Superior temporal gyrus (tissue), 1 donor: ENCODE measurements around the gene MAP7.
"Not testable (repeated sequence)": the region's sequence is repeated elsewhere in the genome, so short reads cannot be mapped to it uniquely, and the experiment has no call there.

Source experiments
- DNase-seq: peaks from one replicate; pipeline ENCODE4 v3.0.0-alpha.2; 2016; ENCODE audit errors: extremely low spot score

The MAP7 gene

GRCh38 chr6:136506124-136506799 lies 44.0 kb downstream of the MAP7 start:
- DNase-seq, result no peak

- DNase-seq, result no peak
These were observed 46.8 kb downstream of the MAP7 start for GRCh38 chr6:136503303-136504029.

- DNase-seq, result no peak
These were observed 47.4 kb downstream of the MAP7 start for GRCh38 chr6:136502786-136503185.

- DNase-seq, result no peak
These were observed 48.7 kb downstream of the MAP7 start for GRCh38 chr6:136501514-136501913.

GRCh38 chr6:136501096-136501495 lies 49.1 kb downstream of the MAP7 start:
- DNase-seq, result no peak

- DNase-seq, result no peak
These were observed 49.8 kb downstream of the MAP7 start for GRCh38 chr6:136500414-136500813.

GRCh38 chr6:136499370-136499769 lies 50.9 kb downstream of the MAP7 start:
- no peak for DNase-seq

- DNase-seq, result not testable (repeated sequence)
These were observed 53.8 kb downstream of the MAP7 start for GRCh38 chr6:136496449-136496848.

- no peak for DNase-seq
These were observed 55.5 kb downstream of the MAP7 start for GRCh38 chr6:136494710-136495109.

- DNase-seq, result peak; percentile 77
These were observed 56.2 kb downstream of the MAP7 start for GRCh38 chr6:136494059-136494458.

- DNase-seq, result no peak
These were observed 57.8 kb downstream of the MAP7 start for GRCh38 chr6:136492409-136492808.

GRCh38 chr6:136491754-136492153 lies 58.5 kb downstream of the MAP7 start:
- DNase-seq, result no peak

GRCh38 chr6:136491251-136491650 lies 59.0 kb downstream of the MAP7 start:
- no peak for DNase-seq

- not testable (repeated sequence) for DNase-seq
These were observed 60.6 kb downstream of the MAP7 start for GRCh38 chr6:136489689-136490033.

- DNase-seq, result no peak
These were observed 62.3 kb downstream of the MAP7 start for GRCh38 chr6:136487759-136488425.

- DNase-seq, result no peak
These were observed 63.9 kb downstream of the MAP7 start for GRCh38 chr6:136486357-136486756.

- DNase-seq, result no peak
These were observed 66.3 kb downstream of the MAP7 start for GRCh38 chr6:136483906-136484305.

- DNase-seq, result not testable (repeated sequence)
These were observed 67.2 kb downstream of the MAP7 start for GRCh38 chr6:136483005-136483404.

GRCh38 chr6:136477548-136477947 lies 72.7 kb downstream of the MAP7 start:
- no peak for DNase-seq

GRCh38 chr6:136475686-136476085 lies 74.5 kb downstream of the MAP7 start:
- no peak for DNase-seq

- DNase-seq, result no peak
These were observed 76.0 kb downstream of the MAP7 start for GRCh38 chr6:136474241-136474640.

- DNase-seq, result no peak
These were observed 78.3 kb downstream of the MAP7 start for GRCh38 chr6:136471922-136472321.

GRCh38 chr6:136471372-136471771 lies 78.8 kb downstream of the MAP7 start:
- no peak for DNase-seq
